HUES64 (cell line): ENCODE results near the gene POTEM. TPM values are rescaled to one million over a fixed set of nuclear protein-coding genes. Genes with fewer than 3 reads are reported as not detected.
"Not testable (repeated sequence)": the region's sequence is repeated elsewhere in the genome, so short reads cannot be mapped to it uniquely, and the experiment has no call there.

Experiments used
- H3K27ac ChIP-seq: 2 replicates; pipeline ENCODE4 v1.7.0; 2013; ENCODE audit warnings: low read depth, low read length, inconsistent platforms
- H3K27me3 ChIP-seq: 2 replicates; pipeline ENCODE4 v1.6.1; 2013; ENCODE audit warnings: mild to moderate bottlenecking, low read length; ENCODE audit not compliant: insufficient read depth
- H3K36me3 ChIP-seq: 2 replicates; pipeline ENCODE4 v1.6.1; 2013; ENCODE audit warnings: mild to moderate bottlenecking, low read length; ENCODE audit not compliant: insufficient read depth
- H3K4me1 ChIP-seq: 2 replicates; pipeline ENCODE4 v1.6.1; 2013; ENCODE audit warnings: mild to moderate bottlenecking, low read length, moderate library complexity; ENCODE audit not compliant: insufficient read depth
- H3K4me3 ChIP-seq: 2 replicates; pipeline ENCODE4 v1.5.1; 2013; ENCODE audit warnings: mild to moderate bottlenecking, low read length, moderate library complexity
- H3K9ac ChIP-seq: 2 replicates; pipeline ENCODE4 v1.6.1; 2013; ENCODE audit warnings: mild to moderate bottlenecking, low read depth, low read length
- H3K9me3 ChIP-seq: 2 replicates; pipeline ENCODE4 v1.6.1; 2013; ENCODE audit warnings: low read depth, low read length; ENCODE audit not compliant: insufficient read depth
- WGBS: fragments of 150-250, 120-280 bp; methylation state at CpG from one replicate; pipeline ENCODE4 v1.1.7; 2013; ENCODE audit warnings: missing lambda C conversion rate; 5-methylcytosine and 5-hydroxymethylcytosine counted together
- polyA plus RNA-seq, 2 experiments: library from polyadenylated mRNA; stranded (reverse); fragments of 50-300 nt; gene quantifications; one replicate each; pipeline ENCODE4 v1.2.3, GENCODE V29; 2013

Gene POTEM
- not detected for polyA plus RNA-seq (2013, experiment 1 of 2)
- not detected for polyA plus RNA-seq (2013, experiment 2 of 2)

DNA sequence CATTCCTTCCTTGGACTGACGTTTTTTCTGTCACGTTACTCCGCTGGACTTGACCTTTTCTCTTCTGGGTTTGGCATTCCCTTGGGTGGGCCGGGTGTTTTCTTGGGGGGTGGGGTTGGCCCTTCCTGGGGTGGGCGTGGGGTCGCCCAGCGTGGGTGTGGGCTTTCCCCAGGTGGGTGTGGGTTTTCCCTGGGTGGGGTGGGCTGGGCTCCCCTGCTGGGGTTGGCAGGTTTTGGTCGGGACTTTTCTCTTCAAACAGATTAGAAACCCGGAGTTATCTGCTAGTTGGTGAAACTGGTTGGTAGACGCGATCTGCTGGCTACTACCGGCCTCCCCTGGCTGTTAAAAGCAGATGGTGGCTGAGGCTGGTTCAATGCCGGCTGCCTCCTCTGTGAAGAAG is at the start of gene POTEM:
POTEM (plus strand) TSS at position 301 of the 400 bp plus-strand sequence; CDS start at position 353, 52 bp downstream.
- H3K36me3 ChIP-seq, H3K4me3 ChIP-seq, H3K27ac ChIP-seq, H3K4me1 ChIP-seq, H3K9me3 ChIP-seq, H3K9ac ChIP-seq, H3K27me3 ChIP-seq: not testable (repeated sequence)
- no CpG with 5 or more reads among the region's 13 CpGs for WGBS

- not testable (repeated sequence) for H3K9ac ChIP-seq, H3K9me3 ChIP-seq, H3K27me3 ChIP-seq, H3K4me1 ChIP-seq, H3K27ac ChIP-seq, H3K36me3 ChIP-seq, H3K4me3 ChIP-seq
- 93% methylated on average over 3 of the region's 8 CpGs for WGBS
These were observed 48.9 kb upstream of the POTEM start for GRCh38 chr14:18918345-18918744.

DNA sequence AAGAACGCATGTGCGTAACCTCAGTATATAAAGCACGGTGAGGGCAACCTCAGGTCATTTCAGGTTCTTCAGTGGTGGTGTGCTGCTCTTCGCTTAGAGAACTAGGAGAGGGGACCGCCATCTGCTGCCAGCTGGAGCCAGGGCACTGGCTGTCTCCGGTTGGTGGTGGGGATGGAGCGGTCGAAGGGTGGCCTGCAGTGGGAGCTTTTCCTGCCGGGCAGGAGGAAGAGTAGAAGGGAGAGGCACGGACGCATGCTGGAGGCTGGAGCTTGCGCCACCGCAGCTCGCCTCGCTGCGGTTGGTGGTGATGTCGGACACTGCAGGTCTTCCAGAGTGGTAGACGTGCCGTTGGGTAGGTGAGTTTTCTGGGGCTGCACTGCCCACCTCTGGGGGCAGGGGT is 47.2 kb upstream of the POTEM start:
- not testable (repeated sequence) for H3K9me3 ChIP-seq, H3K4me3 ChIP-seq, H3K4me1 ChIP-seq, H3K27ac ChIP-seq, H3K36me3 ChIP-seq, H3K9ac ChIP-seq, H3K27me3 ChIP-seq
- no CpG with 5 or more reads among the region's 19 CpGs for WGBS

GRCh38 chr14:18921055-18921701 is 46.1 kb upstream of the POTEM start:
- H3K27ac ChIP-seq, H3K9ac ChIP-seq, H3K9me3 ChIP-seq, H3K4me3 ChIP-seq, H3K36me3 ChIP-seq, H3K4me1 ChIP-seq, H3K27me3 ChIP-seq: not testable (repeated sequence)
- WGBS = no CpG with 5 or more reads among the region's 5 CpGs

DNA sequence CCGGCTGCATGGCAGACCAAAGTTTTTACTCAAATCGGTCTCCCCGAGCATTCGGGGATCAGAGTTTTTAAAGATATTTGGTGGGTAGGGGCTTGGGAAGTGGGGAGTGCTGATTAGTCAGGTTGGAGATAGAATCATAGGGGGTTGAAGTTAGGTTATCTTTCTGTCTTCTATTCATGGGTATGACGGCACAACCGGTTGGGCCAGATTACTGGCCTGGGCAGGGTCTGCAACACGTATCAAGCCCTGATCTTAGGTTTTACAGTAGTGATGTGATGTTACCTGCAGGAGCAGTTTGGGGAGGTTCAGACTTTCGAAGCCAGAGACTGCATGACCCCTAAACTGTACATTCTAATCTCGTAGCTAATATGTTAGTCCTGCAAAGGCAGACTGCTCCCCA is 30.4 kb upstream of the POTEM start:
- not testable (repeated sequence) for H3K4me1 ChIP-seq, H3K27me3 ChIP-seq, H3K9ac ChIP-seq, H3K27ac ChIP-seq, H3K4me3 ChIP-seq, H3K9me3 ChIP-seq, H3K36me3 ChIP-seq
- no CpG with 5 or more reads among the region's 9 CpGs for WGBS

GRCh38 chr14:18938733-18939132 is 28.5 kb upstream of the POTEM start:
- not testable (repeated sequence) for H3K9ac ChIP-seq, H3K36me3 ChIP-seq, H3K4me3 ChIP-seq, H3K27me3 ChIP-seq, H3K27ac ChIP-seq, H3K4me1 ChIP-seq, H3K9me3 ChIP-seq
- no CpG with 5 or more reads among the region's 2 CpGs for WGBS

- not testable (repeated sequence) for H3K9ac ChIP-seq, H3K4me3 ChIP-seq, H3K4me1 ChIP-seq, H3K27me3 ChIP-seq, H3K9me3 ChIP-seq, H3K36me3 ChIP-seq, H3K27ac ChIP-seq
- WGBS = no CpG with 5 or more reads among the region's 6 CpGs
These were observed 17.3 kb upstream of the POTEM start for GRCh38 chr14:18949939-18950338.

DNA sequence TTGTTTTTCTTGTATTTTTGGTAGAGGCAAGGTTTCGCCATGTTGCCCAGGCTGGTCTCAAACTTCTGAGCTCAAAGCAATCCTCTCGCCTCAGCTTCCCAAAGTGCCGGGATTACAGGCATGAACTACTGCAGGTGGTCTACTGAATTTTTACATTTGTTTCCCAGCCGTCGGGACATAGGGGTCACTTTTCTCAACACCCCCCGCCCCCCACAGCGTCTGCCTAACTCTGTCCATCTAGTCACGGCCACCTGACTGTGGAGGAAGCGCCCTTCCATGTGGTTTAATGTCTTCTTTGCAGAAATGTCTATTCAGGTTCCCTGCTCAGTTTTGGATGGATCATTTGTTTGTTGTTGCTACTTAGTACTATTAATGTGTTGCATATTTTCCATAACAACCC is 14.1 kb upstream of the POTEM start:
- not testable (repeated sequence) for H3K36me3 ChIP-seq, H3K27ac ChIP-seq, H3K4me3 ChIP-seq, H3K9me3 ChIP-seq, H3K27me3 ChIP-seq, H3K9ac ChIP-seq, H3K4me1 ChIP-seq
- WGBS = 90% methylated on average over 7 of the region's 9 CpGs

DNA sequence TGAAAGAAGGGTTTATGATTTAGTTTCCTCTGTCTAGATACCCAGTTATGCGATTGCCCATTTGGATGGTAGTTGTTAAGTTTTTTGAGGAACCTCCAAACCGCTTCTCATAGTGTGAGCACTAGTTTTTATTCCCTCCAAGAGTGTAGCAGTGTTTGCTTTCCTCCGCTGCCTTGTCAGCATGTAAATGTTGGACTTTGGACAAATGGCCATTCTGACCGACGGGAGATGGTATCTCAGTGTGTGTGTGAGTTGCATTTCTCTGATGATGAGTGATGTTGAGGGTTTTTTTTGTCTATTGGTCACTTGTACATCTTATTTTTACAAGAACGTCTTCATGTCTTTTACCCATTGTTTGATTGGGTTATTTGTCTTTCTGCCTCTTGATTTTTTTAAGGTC is 11.4 kb upstream of the POTEM start:
- H3K27ac ChIP-seq, H3K4me3 ChIP-seq, H3K9me3 ChIP-seq, H3K36me3 ChIP-seq, H3K9ac ChIP-seq, H3K27me3 ChIP-seq, H3K4me1 ChIP-seq: not testable (repeated sequence)
- WGBS = 80% methylated on average over 1 of the region's 6 CpGs

DNA sequence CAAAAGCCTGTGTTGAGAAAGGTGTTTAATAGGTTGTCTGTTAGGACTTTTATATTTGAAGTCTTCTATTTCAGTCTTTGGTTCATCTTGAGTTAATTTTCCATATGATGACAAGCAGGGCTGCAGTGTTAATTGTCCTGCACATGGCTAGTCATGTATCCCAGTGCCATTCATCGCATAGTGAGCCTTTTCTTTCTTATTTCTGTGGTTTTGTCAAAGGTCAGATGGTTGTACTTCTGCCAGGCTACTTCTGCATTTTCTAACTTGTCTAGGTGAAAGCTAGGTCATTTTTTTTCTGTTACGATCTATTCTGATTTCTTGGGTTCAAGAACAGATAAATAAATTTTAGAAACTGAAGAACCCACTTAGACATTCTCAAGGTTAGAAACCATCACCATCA is 5.7 kb upstream of the POTEM start:
- not testable (repeated sequence) for H3K9me3 ChIP-seq, H3K4me1 ChIP-seq, H3K27ac ChIP-seq, H3K27me3 ChIP-seq, H3K9ac ChIP-seq, H3K36me3 ChIP-seq, H3K4me3 ChIP-seq
- WGBS = no CpG with 5 or more reads among the region's 2 CpGs

DNA sequence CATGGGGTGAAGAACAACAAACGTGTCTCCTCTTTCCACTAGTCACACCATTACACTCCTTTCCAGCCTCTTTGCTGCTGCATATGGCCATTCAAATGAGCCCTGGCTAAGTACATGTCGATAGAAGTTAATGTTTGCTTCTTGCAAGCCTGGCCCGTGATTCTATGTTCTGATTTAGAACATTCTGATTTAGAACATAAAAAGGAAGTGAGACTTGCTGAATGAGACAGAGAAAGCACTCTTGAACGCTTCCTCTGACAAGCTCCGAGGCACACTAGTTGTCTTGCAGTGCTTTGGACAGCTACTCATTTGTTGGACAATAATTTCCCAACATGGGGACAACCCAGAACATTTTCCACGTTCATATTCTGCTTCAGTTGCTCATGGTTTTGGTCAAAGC is 5.1 kb upstream of the POTEM start:
- no CpG with 5 or more reads among the region's 6 CpGs for WGBS
- not testable (repeated sequence) for H3K9ac ChIP-seq, H3K27ac ChIP-seq, H3K36me3 ChIP-seq, H3K9me3 ChIP-seq, H3K4me3 ChIP-seq, H3K27me3 ChIP-seq, H3K4me1 ChIP-seq

DNA sequence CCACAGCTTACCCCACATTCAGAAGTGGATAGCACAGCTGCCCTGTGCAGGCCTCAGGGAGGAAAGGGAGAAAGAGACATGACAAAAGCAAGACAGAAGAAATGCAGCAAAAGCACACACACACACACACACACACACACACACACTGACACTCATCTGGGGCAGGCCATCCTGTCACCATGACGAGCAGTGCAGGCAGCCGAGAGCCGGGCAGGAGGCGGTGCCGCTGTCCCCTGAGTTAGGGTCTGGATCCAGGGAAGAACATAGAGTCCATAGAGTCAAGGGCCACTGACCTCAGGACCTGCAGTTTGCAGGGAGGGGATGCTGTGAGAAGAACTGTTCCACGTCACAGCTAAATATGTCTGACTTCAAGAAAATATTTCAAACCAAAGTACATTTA is 4.0 kb upstream of the POTEM start:
- no CpG with 5 or more reads among the region's 6 CpGs for WGBS
- H3K9ac ChIP-seq, H3K27me3 ChIP-seq, H3K4me1 ChIP-seq, H3K27ac ChIP-seq, H3K9me3 ChIP-seq, H3K36me3 ChIP-seq, H3K4me3 ChIP-seq: not testable (repeated sequence)
